GM23338 (cell line): ENCODE results near the gene TBX6. TPM values are rescaled to one million over a fixed set of nuclear protein-coding genes. Genes with fewer than 3 reads are reported as not detected.

Source experiments
- ATAC-seq: fragments of 200-7000 bp; cut with Tn5 transposase; 3 replicates; pipeline ENCODE4 v1.9.1; 2020
- DNase-seq: peaks from one replicate; pipeline ENCODE4 v3.0.0-alpha.2; 2015; ENCODE audit warnings: low spot score
- H2AFZ ChIP-seq: fragments of 200-600 bp; sonication (generic); 2 replicates; pipeline ENCODE4 v1.8.0; 2016; ENCODE audit warnings: antibody characterized with exemption, mild to moderate bottlenecking, moderate library complexity
- H3F3A ChIP-seq: fragments of 200-600 bp; sonication (generic); replicated peaks from 2 replicates; pipeline ENCODE4 v1.8.0; 2017; ENCODE audit warnings: antibody characterized with exemption, mixed run types, low read depth
- H3K27ac ChIP-seq: fragments of 200-600 bp; sonication (generic); 2 replicates; pipeline ENCODE4 v1.6.1; 2016; ENCODE audit warnings: low read depth
- H3K27me3 ChIP-seq: fragments of 200-600 bp; sonication (generic); 2 replicates; pipeline ENCODE4 v1.8.0; 2016; ENCODE audit warnings: mild to moderate bottlenecking, mixed run types, moderate library complexity; ENCODE audit not compliant: insufficient read depth
- H3K36me3 ChIP-seq: fragments of 200-600 bp; sonication (generic); 2 replicates; pipeline ENCODE4 v1.8.0; 2016; ENCODE audit warnings: mild to moderate bottlenecking; ENCODE audit not compliant: insufficient read depth
- H3K4me1 ChIP-seq: fragments of 200-600 bp; sonication (generic); 2 replicates; pipeline ENCODE4 v1.8.0; 2016; ENCODE audit warnings: mild to moderate bottlenecking, moderate library complexity; ENCODE audit not compliant: insufficient read depth
- H3K4me2 ChIP-seq: fragments of 200-600 bp; sonication (generic); 2 replicates; pipeline ENCODE4 v1.7.1; 2017; ENCODE audit warnings: mixed run types
- H3K4me3 ChIP-seq: fragments of 200-600 bp; sonication (generic); 2 replicates; pipeline ENCODE4 v1.6.1; 2016; ENCODE audit warnings: mixed run types
- H3K79me2 ChIP-seq: fragments of 200-600 bp; sonication (generic); replicated peaks from 2 replicates; pipeline ENCODE4 v1.8.0; 2017; ENCODE audit warnings: mild to moderate bottlenecking; ENCODE audit not compliant: insufficient read depth
- H3K9me2 ChIP-seq: fragments of 200-600 bp; sonication (generic); 2 replicates; pipeline ENCODE4 v1.8.0; 2017; ENCODE audit not compliant: insufficient read depth
- H4K20me1 ChIP-seq: fragments of 200-600 bp; sonication (generic); replicated peaks from 2 replicates; pipeline ENCODE4 v1.8.0; 2017; ENCODE audit warnings: mild to moderate bottlenecking; ENCODE audit not compliant: insufficient read depth
- H3K27ac Mint-ChIP-seq: 2 replicates; pipeline ENCODE4 v1.8.0; 2020; ENCODE audit warnings: inconsistent platforms, mild to moderate bottlenecking, moderate library complexity, mixed read lengths
- H3K27me3 Mint-ChIP-seq: 3 replicates; pipeline ENCODE4 v1.8.0; 2022; ENCODE audit warnings: low read depth, mild to moderate bottlenecking, moderate library complexity, mixed read lengths, inconsistent platforms; ENCODE audit not compliant: insufficient read depth, poor library complexity
- H3K36me3 Mint-ChIP-seq: 3 replicates; pipeline ENCODE4 v1.8.0; 2021; ENCODE audit warnings: low read depth, mild to moderate bottlenecking, inconsistent platforms, moderate library complexity, mixed read lengths
- H3K4me1 Mint-ChIP-seq: 3 replicates; pipeline ENCODE4 v1.8.0; 2020; ENCODE audit warnings: mild to moderate bottlenecking, inconsistent platforms, mixed read lengths
- H3K4me3 Mint-ChIP-seq: 3 replicates; pipeline ENCODE4 v1.8.0; 2021; ENCODE audit warnings: moderate library complexity, mild to moderate bottlenecking, inconsistent platforms, mixed read lengths
- H3K9me3 Mint-ChIP-seq: 3 replicates; pipeline ENCODE4 v1.8.0; 2020; ENCODE audit warnings: moderate library complexity, mild to moderate bottlenecking, inconsistent platforms, mixed read lengths
- CREB1 ChIP-seq: fragments of 250-450 bp; sonication (Bioruptor Pico); IDR thresholded peaks from 2 replicates; pipeline ENCODE4 v1.5.0; 2020; ENCODE audit warnings: low read depth, mild to moderate bottlenecking, moderate library complexity
- CTCF ChIP-seq, 2 experiments: fragments of 200-600 bp in 1 of 2; sonication (generic) in 1 of 2; conservative IDR thresholded peaks; 2 replicates each; pipeline versions ENCODE4 v1.5.1 to v1.6.1; 2016 to 2017; ENCODE audit warnings: antibody characterized with exemption in 2 of 2, low read depth in 2 of 2, mild to moderate bottlenecking in 2 of 2, moderate library complexity in 1 of 2
- ETS1 ChIP-seq: IDR thresholded peaks from 2 replicates; pipeline ENCODE4 v1.6.1; 2016; ENCODE audit warnings: antibody characterized with exemption
- EZH2 ChIP-seq: fragments of 200-600 bp; sonication (generic); IDR thresholded peaks from one replicate; pipeline ENCODE4 v1.8.0; 2017; ENCODE audit warnings: antibody characterized with exemption, mild to moderate bottlenecking, low read depth; ENCODE audit not compliant: unreplicated experiment
- EZH2phosphoT487 ChIP-seq: fragments of 200-600 bp; sonication (generic); IDR thresholded peaks from one replicate; pipeline ENCODE4 v1.8.1; 2018; ENCODE audit warnings: antibody characterized with exemption; ENCODE audit not compliant: unreplicated experiment
- JUNB ChIP-seq: IDR thresholded peaks from one replicate; pipeline ENCODE4 v1.6.1; 2016; ENCODE audit warnings: antibody characterized with exemption; ENCODE audit not compliant: unreplicated experiment
- NANOG ChIP-seq: IDR thresholded peaks from 2 replicates; pipeline ENCODE4 v1.6.1; 2016; ENCODE audit warnings: antibody characterized with exemption, borderline replicate concordance
- POLR2AphosphoS5 ChIP-seq: IDR thresholded peaks from 2 replicates; pipeline ENCODE4 v1.6.1; 2016; ENCODE audit warnings: antibody characterized with exemption, low read depth
- REST ChIP-seq: IDR thresholded peaks from one replicate; pipeline ENCODE4 v1.6.1; 2018; ENCODE audit warnings: antibody characterized with exemption; ENCODE audit not compliant: unreplicated experiment
- STAT1 ChIP-seq: IDR thresholded peaks from one replicate; pipeline ENCODE4 v1.6.1; 2016; ENCODE audit warnings: antibody characterized with exemption; ENCODE audit not compliant: unreplicated experiment
- ZNF114 ChIP-seq: fragments of 250-450 bp; sonication (Bioruptor Pico); IDR thresholded peaks from 2 replicates; pipeline ENCODE4 v1.5.0; 2020; ENCODE audit warnings: mild to moderate bottlenecking, moderate library complexity
- ZNF331 ChIP-seq: fragments of 250-450 bp; sonication (Bioruptor Pico); IDR thresholded peaks from 2 replicates; pipeline ENCODE4 v1.5.0; 2020; ENCODE audit warnings: low read depth, mild to moderate bottlenecking, moderate library complexity
- ZNF462 ChIP-seq: fragments of 250-450 bp; sonication (Bioruptor Pico); IDR thresholded peaks from 2 replicates; pipeline ENCODE4 v1.5.0; 2020; ENCODE audit warnings: mild to moderate bottlenecking, moderate library complexity
- polyA plus RNA-seq: library from polyadenylated mRNA; unstranded; fragments of >200 nt; fragmentation: Nextera tagmentation; extraction: Ambion mirVana; gene quantifications from 2 replicates; pipeline ENCODE4 v1.2.1, GENCODE V29; 2016
- total RNA-seq: library from RNA; depleted of rRNA; stranded (reverse); fragments of >200 nt; shearing (Covaris generic); gene quantifications from 2 replicates; pipeline ENCODE4 v1.2.3, GENCODE V29; 2014

TBX6 gene
- total and polyA plus RNA-seq, 2 experiments from 2014 or later, result 1.1 to 2.4 TPM

- H3K27ac ChIP-seq, result no peak overlapping the region
- Mint-ChIP-seq H3K9me3 (no peaks in the 10 kb centered on the region), H3K27me3 (peaks cover 8% of the 10 kb centered on the region), H3K36me3 (no peaks in the 10 kb centered on the region), H3K4me3 (no peak overlapping the region), H3K4me1 (no peaks in the 10 kb centered on the region), H3K27ac (no peak overlapping the region)
- no peak overlapping the region for H3K4me2 ChIP-seq
- no peak overlapping the region for H3K4me3 ChIP-seq
- ATAC-seq, result no peak
- no peaks in the 10 kb centered on the region for H4K20me1 ChIP-seq
- TF ChIP-seq NANOG (no peak), ZNF462 (CRISPR knock-in tag) (no peak), ZNF114 (no peak), EZH2 (no peak), CREB1 (CRISPR knock-in tag) (no peak), ZNF331 (CRISPR knock-in tag) (no peak), STAT1 (no peak), CTCF (conservative IDR thresholded peaks at IDR 0.05; ENCODE audit: low read depth in 2 of 2) (no peak), JUNB (no peak), EZH2phosphoT487 (no peak), REST (no peak), ETS1 (no peak), POLR2AphosphoS5 (no peak)
- no peaks in the 10 kb centered on the region for H3K9me2 ChIP-seq
- no peaks in the 10 kb centered on the region for H3K4me1 ChIP-seq
- H3K36me3 ChIP-seq, result no peaks in the 10 kb centered on the region
- no peak for DNase-seq
- no peak overlapping the region for H2AFZ ChIP-seq
- H3F3A ChIP-seq, result no peaks in the 10 kb centered on the region
- no peaks in the 10 kb centered on the region for H3K27me3 ChIP-seq
- H3K79me2 ChIP-seq, result no peaks in the 10 kb centered on the region
These were observed 40.2 kb upstream of the TBX6 start for GRCh38 chr16:30131869-30132475.
